GM23248 (cell line): ENCODE results near the gene TXNIP.

Experiments
- EZH2 ChIP-seq: fragments of 200-600 bp; sonication (generic); IDR thresholded peaks from 2 replicates; pipeline ENCODE4 v1.6.1; 2018; ENCODE audit warnings: antibody characterized with exemption, mild to moderate bottlenecking; ENCODE audit not compliant: insufficient read depth, poor library complexity, severe bottlenecking
- EZH2phosphoT487 ChIP-seq: fragments of 200-600 bp; sonication (generic); IDR thresholded peaks from 2 replicates; pipeline ENCODE4 v1.6.1; 2018; ENCODE audit warnings: antibody characterized with exemption, moderate library complexity, mild to moderate bottlenecking, low read depth; ENCODE audit not compliant: insufficient read depth

DNA sequence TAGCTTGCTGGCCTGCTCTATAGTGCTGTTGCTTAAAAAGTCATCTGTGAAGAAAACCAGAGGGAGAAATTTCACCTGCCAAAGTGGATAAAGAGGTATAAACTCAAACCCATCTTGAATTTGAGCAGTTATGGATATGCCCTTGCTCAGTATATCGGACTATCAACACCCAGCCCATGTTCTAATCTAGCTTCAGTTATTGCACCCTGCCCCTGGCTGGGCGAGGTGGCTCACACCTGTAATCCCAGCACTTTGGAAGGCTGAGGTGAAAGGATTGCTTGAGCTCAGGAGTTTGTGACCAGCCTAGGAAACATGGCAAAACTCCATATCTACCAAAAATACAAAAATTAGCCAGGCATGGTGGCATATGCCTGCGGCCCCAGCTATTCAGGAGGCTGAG is 51.8 kb downstream of the TXNIP start:
- TF ChIP-seq EZH2 (no peak), EZH2phosphoT487 (no peak)
